Endodermal cell (in vitro differentiated cells): ENCODE measurements around the gene PSMG3. TPM values are rescaled to one million over a fixed set of nuclear protein-coding genes. Genes with fewer than 3 reads are reported as not detected.
"Not testable (repeated sequence)": the region's sequence is repeated elsewhere in the genome, so short reads cannot be mapped to it uniquely, and the experiment has no call there.

Source experiments
- DNase-seq: peaks from one replicate; pipeline ENCODE4 v3.0.0-alpha.2; 2017
- H3K27ac ChIP-seq: 2 replicates; pipeline ENCODE4 v1.5.1; 2013; ENCODE audit warnings: mild to moderate bottlenecking, low read depth, low read length, moderate library complexity
- H3K27me3 ChIP-seq: 2 replicates; pipeline ENCODE4 v1.6.1; 2013; ENCODE audit warnings: mild to moderate bottlenecking, low read length, moderate library complexity; ENCODE audit not compliant: insufficient read depth, control insufficient read depth, poor library complexity, severe bottlenecking
- H3K36me3 ChIP-seq: 2 replicates; pipeline ENCODE4 v1.7.0; 2013; ENCODE audit warnings: mild to moderate bottlenecking, low read length, moderate library complexity; ENCODE audit not compliant: control insufficient read depth, insufficient read depth
- H3K4me1 ChIP-seq: one replicate; pipeline ENCODE4 v1.7.0; 2013; ENCODE audit warnings: low read length; ENCODE audit not compliant: control insufficient read depth, insufficient read depth
- H3K4me3 ChIP-seq: 2 replicates; pipeline ENCODE4 v1.5.1; 2013; ENCODE audit warnings: mild to moderate bottlenecking, low read length, moderate library complexity
- H3K9ac ChIP-seq: 2 replicates; pipeline ENCODE4 v1.6.1; 2013; ENCODE audit warnings: mild to moderate bottlenecking, low read length, moderate library complexity; ENCODE audit not compliant: poor library complexity, severe bottlenecking; ENCODE audit errors: extremely low read depth
- H3K9me3 ChIP-seq: 2 replicates; pipeline ENCODE4 v1.6.1; 2013; ENCODE audit warnings: mild to moderate bottlenecking, low read length, moderate library complexity; ENCODE audit not compliant: control insufficient read depth
- H3K27ac Mint-ChIP-seq: 2 replicates; pipeline ENCODE4 v1.8.0; 2020; ENCODE audit warnings: mixed read lengths
- H3K27me3 Mint-ChIP-seq: 2 replicates; pipeline ENCODE4 v1.8.0; 2021; ENCODE audit warnings: mild to moderate bottlenecking, mixed read lengths; ENCODE audit not compliant: insufficient read depth
- H3K36me3 Mint-ChIP-seq: 2 replicates; pipeline ENCODE4 v1.8.0; 2020; ENCODE audit warnings: low read depth, mixed read lengths
- H3K4me1 Mint-ChIP-seq: 2 replicates; pipeline ENCODE4 v1.8.0; 2020; ENCODE audit warnings: mixed read lengths
- H3K4me3 Mint-ChIP-seq: 2 replicates; pipeline ENCODE4 v1.8.0; 2020; ENCODE audit warnings: mild to moderate bottlenecking, moderate library complexity, mixed read lengths
- H3K9me3 Mint-ChIP-seq: 2 replicates; pipeline ENCODE4 v1.8.0; 2020; ENCODE audit warnings: mild to moderate bottlenecking, mixed read lengths
- CTCF ChIP-seq: fragments of 200-600 bp; sonication (generic); conservative IDR thresholded peaks from 2 replicates; pipeline ENCODE4 v1.5.0; 2021; ENCODE audit warnings: antibody characterized with exemption, mild to moderate bottlenecking
- WGBS, 2 experiments: methylation state at CpG; one replicate each; pipeline versions ENCODE4 v1.1.5 to v1.1.7; 2013; ENCODE audit warnings: missing lambda C conversion rate in 2 of 2, mixed read lengths in 1 of 2; ENCODE audit not compliant: insufficient coverage in 1 of 2, insufficient read length in 1 of 2; 5-methylcytosine and 5-hydroxymethylcytosine counted together
- total RNA-seq, 2 donors: library from RNA; stranded (reverse); fragmentation: NEBNext Ultra II Directional in 1 of 2; extraction: Animal tissue kit (Norgen Biotek cat#: 25700) in 1 of 2; gene quantifications; 2 replicates in 1 of 2; 3 replicates in 1 of 2; pipeline ENCODE4 v1.2.1, GENCODE V29; 2021

The PSMG3 gene
- total RNA-seq, 2 donors from 2014 or later = 30.1 to 44.3 TPM

- Mint-ChIP-seq H3K4me3 (no peak overlapping the region), H3K27ac (no peak overlapping the region), H3K9me3 (peaks cover 3% of the 10 kb centered on the region), H3K27me3 (peaks cover 11% of the 10 kb centered on the region), H3K36me3 (no peaks in the 10 kb centered on the region), H3K4me1 (no peaks in the 10 kb centered on the region)
- Histone ChIP-seq H3K4me1 (no peaks in the 10 kb centered on the region), H3K4me3 (no peak overlapping the region), H3K9me3 (peaks cover 8% of the 10 kb centered on the region), H3K27ac (no peak overlapping the region), H3K9ac (no peak overlapping the region), H3K27me3 (peaks cover 7% of the 10 kb centered on the region), H3K36me3 (no peaks in the 10 kb centered on the region)
- peak; percentile 75 for DNase-seq
- no peak for TF ChIP-seq CTCF
- 66 to 71% methylated on average over 6 to 13 of the region's 13 CpGs for WGBS, 2 experiments
These were observed 46.6 kb downstream of the PSMG3 start for GRCh38 chr7:1523208-1523607.

GRCh38 chr7:1521456-1521855 is 48.4 kb downstream of the PSMG3 start:
- H3K36me3 ChIP-seq = no peaks in the 10 kb centered on the region

GRCh38 chr7:1520539-1521234 is 49.1 kb downstream of the PSMG3 start:
- Mint-ChIP-seq H3K4me1 (no peaks in the 10 kb centered on the region), H3K27ac (no peak overlapping the region)
- WGBS, 2 experiments = 87% methylated on average over 23 to 27 of the region's 27 CpGs

More at GRCh38 chr7:1521456-1521855, 48.4 kb downstream of the PSMG3 start:
- no peak overlapping the region for H3K4me3 ChIP-seq
- Mint-ChIP-seq H3K9me3 (peaks cover 3% of the 10 kb centered on the region), H3K4me1 (no peaks in the 10 kb centered on the region), H3K4me3 (no peak overlapping the region), H3K27me3 (peaks cover 5% of the 10 kb centered on the region), H3K27ac (no peak overlapping the region), H3K36me3 (no peaks in the 10 kb centered on the region)
- no peak overlapping the region for H3K27ac ChIP-seq
- no peak for TF ChIP-seq CTCF
- H3K9me3 ChIP-seq = peaks cover 8% of the 10 kb centered on the region
- H3K9ac ChIP-seq = no peak overlapping the region
- no peak for DNase-seq
- peaks cover 4% of the 10 kb centered on the region for H3K27me3 ChIP-seq
- WGBS, 2 experiments = 93 to 98% methylated on average over 11 of the region's 11 CpGs
- no peaks in the 10 kb centered on the region for H3K4me1 ChIP-seq

GRCh38 chr7:1519322-1519922 is 50.4 kb downstream of the PSMG3 start:
- H3K4me1 Mint-ChIP-seq, DNase-seq, H3K36me3 Mint-ChIP-seq, H3K27ac ChIP-seq, H3K27me3 ChIP-seq, H3K9ac ChIP-seq, H3K4me3 ChIP-seq, H3K36me3 ChIP-seq, H3K27me3 Mint-ChIP-seq, H3K27ac Mint-ChIP-seq, H3K9me3 Mint-ChIP-seq, H3K4me3 Mint-ChIP-seq, H3K9me3 ChIP-seq, H3K4me1 ChIP-seq: not testable (repeated sequence)
- 93 to 94% methylated on average over 10 to 12 of the region's 12 CpGs for WGBS, 2 experiments

More at GRCh38 chr7:1520539-1521234, 49.1 kb downstream of the PSMG3 start:
- TF ChIP-seq CTCF = no peak
- Mint-ChIP-seq H3K36me3 (no peaks in the 10 kb centered on the region), H3K9me3 (peaks cover 3% of the 10 kb centered on the region), H3K27me3 (peaks cover 5% of the 10 kb centered on the region), H3K4me3 (no peak overlapping the region)
- Histone ChIP-seq H3K27ac (no peak overlapping the region), H3K27me3 (no peaks in the 10 kb centered on the region), H3K9me3 (peaks cover 8% of the 10 kb centered on the region), H3K4me3 (no peak overlapping the region), H3K36me3 (no peaks in the 10 kb centered on the region), H3K4me1 (no peaks in the 10 kb centered on the region), H3K9ac (no peak overlapping the region)
- no peak for DNase-seq
